NCI-H345 (cell line): ENCODE data around the gene MAZ.

Source experiments
- DNase-seq: peaks from one replicate; lab custom pipeline; 2025; lab: John Stamatoyannopoulos, UW

The MAZ gene

GRCh38 chr16:29809850-29810698 lies 3.7 kb downstream of the MAZ start:
- DNase-seq, result peak; percentile 27

- no peak for DNase-seq
Measured at GRCh38 chr16:29810699-29811169, 4.4 kb downstream of the MAZ start.

GRCh38 chr16:29811170-29811895 lies 5.0 kb downstream of the MAZ start:
- peak; percentile 97 for DNase-seq

- DNase-seq, result peak; percentile 72
Measured at GRCh38 chr16:29811896-29812665, 5.8 kb downstream of the MAZ start, which contains the start of gene PRRT2. PRRT2 (plus strand) TSS chr16:29812193; CDS start chr16:29813055, 862 bp downstream.

- no peak for DNase-seq
Measured at GRCh38 chr16:29812754-29813643, 6.7 kb downstream of the MAZ start.

GRCh38 chr16:29813644-29814562 lies 7.6 kb downstream of the MAZ start:
- no peak for DNase-seq

GRCh38 chr16:29814592-29814991 lies 8.3 kb downstream of the MAZ start:
- no peak for DNase-seq

GRCh38 chr16:29815032-29815721 lies 8.8 kb downstream of the MAZ start:
- peak; percentile 60 for DNase-seq

- peak; percentile 100 for DNase-seq
Measured at GRCh38 chr16:29815793-29816693, 9.7 kb downstream of the MAZ start, which contains the start of gene PAGR1. PAGR1 (plus strand) TSS chr16:29816152; CDS start chr16:29816526, 374 bp downstream.

GRCh38 chr16:29816694-29817441 lies 10.5 kb downstream of the MAZ start:
- DNase-seq, result peak; percentile 72

GRCh38 chr16:29818082-29818481 lies 11.8 kb downstream of the MAZ start:
- DNase-seq, result no peak

- no peak for DNase-seq
Measured at GRCh38 chr16:29819506-29819905, 13.2 kb downstream of the MAZ start.

GRCh38 chr16:29820271-29820701 lies 14.0 kb downstream of the MAZ start, which contains the start of gene MVP:
MVP (plus strand) TSS chr16:29820462; CDS start chr16:29830550, 10,088 bp downstream.
- DNase-seq, result peak; percentile 68

- no peak for DNase-seq
Measured at GRCh38 chr16:29820730-29821642, 14.7 kb downstream of the MAZ start.

GRCh38 chr16:29821643-29822115 lies 15.3 kb downstream of the MAZ start:
- no peak for DNase-seq

- no peak for DNase-seq
Measured at GRCh38 chr16:29824589-29825144, 18.3 kb downstream of the MAZ start.
